ENCODE data around the gene STOML1.
A peak's percentile ranks its signal among the peaks of the same experiment; 100 is the strongest.
"Not testable (repeated sequence)": the region's sequence is repeated elsewhere in the genome, so short reads cannot be mapped to it uniquely, and the experiment has no call there.

The STOML1 gene

GRCh38 chr15:73986055-73986775 lies 5.9 kb downstream of the STOML1 start:
- DNase-seq = no peak

- DNase-seq = no peak
These were observed 6.8 kb downstream of the STOML1 start for GRCh38 chr15:73985101-73985873.

- no peak for DNase-seq
These were observed 7.7 kb downstream of the STOML1 start for GRCh38 chr15:73984208-73984979.

GRCh38 chr15:73983773-73984172 lies 8.3 kb downstream of the STOML1 start:
- DNase-seq = no peak

GRCh38 chr15:73983211-73983727 lies 8.8 kb downstream of the STOML1 start:
- DNase-seq = no peak

- DNase-seq = no peak
These were observed 9.7 kb downstream of the STOML1 start for GRCh38 chr15:73982222-73982962.

- no peak for DNase-seq
These were observed 10.3 kb downstream of the STOML1 start for GRCh38 chr15:73981761-73982221.

- DNase-seq = no peak
These were observed 12.5 kb downstream of the STOML1 start for GRCh38 chr15:73979636-73980035.

GRCh38 chr15:73978896-73979295 lies 13.2 kb downstream of the STOML1 start:
- DNase-seq = no peak

- DNase-seq = not testable (repeated sequence)
These were observed 16.5 kb downstream of the STOML1 start for GRCh38 chr15:73975440-73976125.

GRCh38 chr15:73973683-73974200 lies 18.4 kb downstream of the STOML1 start:
- not testable (repeated sequence) for DNase-seq

GRCh38 chr15:73972984-73973682 lies 19.0 kb downstream of the STOML1 start:
- DNase-seq = peak; percentile 60

GRCh38 chr15:73969151-73969759 lies 22.8 kb downstream of the STOML1 start:
- no peak for DNase-seq

- DNase-seq = no peak
These were observed 23.6 kb downstream of the STOML1 start for GRCh38 chr15:73968461-73968860.

- no peak for DNase-seq
These were observed 26.4 kb downstream of the STOML1 start for GRCh38 chr15:73965758-73966113.

- no peak for DNase-seq
These were observed 26.9 kb downstream of the STOML1 start for GRCh38 chr15:73965094-73965757.

GRCh38 chr15:73964736-73965093 lies 27.4 kb downstream of the STOML1 start:
- DNase-seq = peak; percentile 49

GRCh38 chr15:73962433-73962832 lies 29.7 kb downstream of the STOML1 start:
- no peak for DNase-seq

GRCh38 chr15:73960472-73961070 lies 31.5 kb downstream of the STOML1 start:
- not testable (repeated sequence) for DNase-seq

GRCh38 chr15:73959801-73960200 lies 32.3 kb downstream of the STOML1 start:
- no peak for DNase-seq
